HG02623 (cell line): ENCODE data around the gene KNCN.

ENCODE experiments used
- ATAC-seq: cut with Tn5 transposase; IDR thresholded peaks from one replicate; pipeline ENCODE4 v1.9.1; 2021; ENCODE audit warnings: moderate library complexity; ENCODE audit not compliant: unreplicated experiment

Gene KNCN

GRCh38 chr1:46544561-46545240 is 6.7 kb downstream of the KNCN start:
- no peak for ATAC-seq

- ATAC-seq = no peak
Measured at GRCh38 chr1:46543761-46544560, 7.5 kb downstream of the KNCN start.

GRCh38 chr1:46543382-46543760 is 8.1 kb downstream of the KNCN start:
- ATAC-seq = no peak

GRCh38 chr1:46539972-46540371 is 11.5 kb downstream of the KNCN start:
- no peak for ATAC-seq

GRCh38 chr1:46538147-46538546 is 13.3 kb downstream of the KNCN start:
- ATAC-seq = no peak

- ATAC-seq = no peak
Measured at GRCh38 chr1:46537651-46538050, 13.8 kb downstream of the KNCN start.

- ATAC-seq = no peak
Measured at GRCh38 chr1:46536527-46536926, 14.9 kb downstream of the KNCN start.

- no peak for ATAC-seq
Measured at GRCh38 chr1:46535063-46535462, 16.4 kb downstream of the KNCN start.

GRCh38 chr1:46533179-46533864 is 18.1 kb downstream of the KNCN start:
- ATAC-seq = no peak

- ATAC-seq = no peak
Measured at GRCh38 chr1:46532498-46533178, 18.8 kb downstream of the KNCN start.

GRCh38 chr1:46532095-46532494 is 19.4 kb downstream of the KNCN start:
- no peak for ATAC-seq

- ATAC-seq = no peak
Measured at GRCh38 chr1:46530791-46531409, 20.5 kb downstream of the KNCN start.

GRCh38 chr1:46530311-46530710 is 21.1 kb downstream of the KNCN start:
- ATAC-seq = no peak

- no peak for ATAC-seq
Measured at GRCh38 chr1:46529031-46529630, 22.3 kb downstream of the KNCN start.

- no peak for ATAC-seq
Measured at GRCh38 chr1:46528297-46528955, 23.0 kb downstream of the KNCN start.

- no peak for ATAC-seq
Measured at GRCh38 chr1:46527474-46528296, 23.8 kb downstream of the KNCN start.

- ATAC-seq = no peak
Measured at GRCh38 chr1:46526691-46527291, 24.7 kb downstream of the KNCN start.

GRCh38 chr1:46526013-46526690 is 25.3 kb downstream of the KNCN start:
- no peak for ATAC-seq
